Left lobe of liver (tissue), 2 donors: ENCODE data around the gene PICALM. TPM values are rescaled to one million over a fixed set of nuclear protein-coding genes. Genes with fewer than 3 reads are reported as not detected.
A peak's percentile ranks its signal among the peaks of the same experiment; 100 is the strongest.
"Not testable (repeated sequence)": the region's sequence is repeated elsewhere in the genome, so short reads cannot be mapped to it uniquely, and the experiment has no call there.

Source experiments
- ATAC-seq: fragments of 200-7000 bp; cut with Tn5 transposase; one replicate; pipeline ENCODE4 v1.9.1; 2020; ENCODE audit warnings: mild to moderate bottlenecking, moderate library complexity
- DNase-seq: peaks from one replicate; pipeline ENCODE4 v3.0.0-alpha.2; 2020; ENCODE audit warnings: low spot score
- total RNA-seq: library from RNA; stranded (reverse); gene quantifications from one replicate; pipeline ENCODE4 v1.2.1, GENCODE V29; 2021
- donor health status: DM: no; HTN: no; CAD: no; lungs with moderate emphysema.
- donor health status: DM: no; HTN: yes; CAD: no.

PICALM gene
- total RNA-seq, 1 donor from 2014 or later: 70.9 TPM

DNA sequence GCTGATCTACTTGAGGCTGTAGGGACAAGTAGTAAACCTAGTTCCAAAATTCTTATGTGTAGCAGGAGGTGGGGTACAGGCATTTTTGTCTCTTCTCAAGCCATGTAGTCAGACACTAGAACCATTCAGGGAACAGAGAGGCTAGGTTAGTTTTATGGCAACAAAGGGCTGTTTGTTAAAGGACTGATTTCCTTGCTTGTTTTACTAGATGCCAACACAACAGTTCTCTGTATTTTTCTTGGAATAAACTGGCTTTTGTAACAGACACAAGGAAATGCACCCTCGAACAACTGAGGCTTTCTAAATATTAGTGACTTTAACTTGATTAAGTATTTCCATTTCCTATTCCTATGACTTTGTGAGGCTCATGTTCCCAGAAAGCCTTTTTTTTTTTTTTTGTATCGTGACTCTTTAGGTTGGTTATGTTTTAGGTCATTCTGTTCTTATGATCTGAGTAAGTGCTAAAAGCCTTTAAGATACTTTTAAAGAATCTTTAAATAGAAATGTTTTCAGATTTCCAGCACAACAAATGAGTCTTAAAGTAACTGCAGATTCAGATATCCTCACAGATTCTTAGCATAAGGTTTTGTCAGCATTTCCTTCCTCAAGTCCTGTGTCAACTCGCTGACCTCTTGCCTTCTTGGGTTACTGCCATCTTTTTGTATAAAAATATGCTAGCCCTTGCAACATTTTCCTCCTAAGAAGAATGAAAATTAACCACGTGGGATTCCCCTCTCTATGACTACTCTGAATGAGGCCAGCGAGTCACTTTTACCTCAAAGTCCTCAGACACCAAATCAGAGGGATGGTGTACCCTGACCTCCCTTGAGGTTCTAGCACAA lies 121.2 kb downstream of the PICALM start:
- DNase-seq (no peak), ATAC-seq (peak; percentile 50)

DNA sequence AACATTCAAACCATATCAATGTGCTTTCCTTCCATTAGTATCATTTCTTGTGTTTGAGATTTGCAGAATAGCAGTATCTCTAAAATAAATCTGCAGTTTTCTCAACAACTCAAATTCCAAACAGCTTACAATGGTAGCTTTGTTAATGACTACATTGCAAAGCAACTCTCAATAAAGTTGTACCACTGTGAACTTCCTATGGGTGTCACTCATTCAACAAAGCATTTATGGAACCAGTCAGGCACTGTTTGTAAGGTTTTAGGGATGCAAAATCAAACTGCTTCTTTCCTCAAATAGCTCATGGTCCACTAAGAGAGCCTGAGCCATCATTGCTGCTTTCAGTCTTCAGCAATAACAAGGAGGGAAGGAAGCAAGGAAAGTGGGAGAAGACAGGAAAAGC lies 122.7 kb downstream of the PICALM start:
- ATAC-seq: no peak

DNA sequence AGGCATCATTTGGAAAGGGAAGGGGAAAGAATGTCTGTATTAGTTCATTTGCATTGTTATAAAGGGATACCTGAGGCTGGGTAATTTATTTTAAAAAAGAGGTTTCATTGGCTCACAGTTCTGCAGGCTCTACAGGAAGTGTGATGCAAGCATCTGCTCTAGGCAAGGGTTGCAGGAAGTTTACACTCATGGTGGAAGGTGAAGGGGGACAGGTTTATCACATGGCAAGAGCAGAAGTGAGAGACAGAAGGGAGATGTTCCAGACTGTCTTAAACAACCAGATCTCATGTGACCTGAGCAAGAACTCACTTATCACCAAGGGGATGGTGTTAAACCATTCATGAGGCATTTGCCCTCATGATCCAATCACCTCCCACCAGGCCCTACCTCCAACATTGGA lies 123.1 kb downstream of the PICALM start:
- DNase-seq (no peak), ATAC-seq (no peak)

More for the DNA sequence above, 122.7 kb downstream of the PICALM start:
- no peak for DNase-seq

DNA sequence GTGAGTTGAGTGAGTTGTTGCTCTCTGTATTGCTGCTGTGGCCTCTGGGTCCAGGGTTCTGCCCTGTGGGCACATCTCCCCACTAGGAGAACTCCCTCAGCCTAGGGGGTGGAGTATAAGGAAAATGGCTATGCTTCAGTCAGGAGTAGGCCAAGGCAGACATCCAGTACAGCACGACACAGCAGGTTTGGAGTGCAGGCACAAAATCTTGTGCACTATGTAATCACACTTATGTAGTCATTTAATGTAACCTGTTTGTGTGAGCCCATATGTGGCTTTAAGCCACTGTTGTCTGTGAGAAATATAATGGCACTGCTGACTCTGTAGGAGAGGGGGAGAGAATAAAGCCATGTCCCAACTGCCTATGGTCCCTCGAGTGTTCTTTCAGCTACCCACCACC lies 123.6 kb downstream of the PICALM start:
- ATAC-seq: no peak
- DNase-seq: no peak

DNA sequence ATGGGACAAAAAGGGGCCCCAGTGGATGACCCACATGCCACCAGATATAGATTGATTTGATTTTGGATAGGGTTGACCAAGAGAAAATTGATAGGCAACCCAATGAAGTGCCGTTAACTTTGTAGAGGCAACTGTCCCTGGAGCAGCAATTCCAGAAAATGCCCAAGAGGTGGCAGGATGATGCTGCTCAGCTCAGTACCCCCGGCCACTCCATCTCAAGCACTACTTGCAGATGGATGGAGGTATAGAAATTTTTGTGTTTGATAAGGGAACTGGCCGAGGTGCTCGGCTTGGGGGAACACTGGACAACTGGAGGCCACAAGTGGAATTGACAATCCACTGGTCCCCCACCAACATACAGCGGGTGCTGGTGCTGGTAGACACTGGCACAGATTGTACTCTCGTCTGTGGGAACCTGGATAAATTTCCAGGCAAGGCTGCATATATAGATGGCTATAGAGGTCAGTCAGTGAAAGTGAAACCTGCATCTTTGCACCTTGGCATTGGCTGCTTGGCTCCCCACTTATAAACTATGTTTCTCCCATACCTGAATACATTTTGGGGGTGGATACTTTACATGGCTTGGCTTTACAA lies 127.4 kb downstream of the PICALM start:
- ATAC-seq (peak; percentile 85), DNase-seq (peak; percentile 53)

DNA sequence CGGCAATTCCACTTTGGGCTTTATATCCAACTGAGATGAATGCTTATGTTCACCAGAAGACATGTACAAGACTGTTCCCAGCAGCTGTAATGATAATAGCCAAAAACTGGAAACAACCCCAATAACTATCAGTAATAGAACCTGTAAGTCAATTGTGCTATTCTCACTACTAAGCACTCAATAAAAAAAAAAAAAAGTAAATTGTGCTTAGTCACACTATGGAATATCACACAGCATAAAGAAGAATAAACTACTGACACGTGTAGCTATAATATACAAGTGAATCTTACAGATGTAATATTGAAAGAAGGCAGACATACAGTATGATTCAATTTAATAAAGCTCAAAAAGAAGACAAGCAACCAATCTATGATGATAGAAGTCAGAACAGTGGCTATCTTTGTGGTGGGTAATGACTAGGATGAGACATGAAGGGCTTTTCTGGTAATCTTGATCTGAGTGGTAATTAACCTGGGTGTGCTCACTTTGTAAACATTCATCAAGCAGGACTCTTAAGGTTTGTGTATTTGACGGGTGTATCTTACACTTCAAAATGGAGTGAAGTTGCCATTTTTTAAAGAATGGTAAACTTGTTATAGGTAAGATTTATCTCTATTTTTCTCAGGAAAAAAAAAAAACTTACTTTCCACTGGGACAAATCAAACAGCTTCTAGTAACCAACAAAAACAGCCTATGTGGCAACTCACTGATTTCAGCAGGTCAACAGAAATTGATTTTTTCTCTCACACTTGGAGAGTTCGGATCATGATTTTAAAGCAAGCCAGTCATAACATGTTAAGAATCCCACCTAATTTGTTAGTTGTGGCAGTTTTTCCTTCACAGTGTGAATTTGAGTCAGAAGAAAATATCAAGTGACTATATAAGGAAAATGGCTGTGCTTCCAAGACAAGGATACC lies 129.5 kb downstream of the PICALM start:
- ATAC-seq (peak; percentile 66), DNase-seq (no peak)

DNA sequence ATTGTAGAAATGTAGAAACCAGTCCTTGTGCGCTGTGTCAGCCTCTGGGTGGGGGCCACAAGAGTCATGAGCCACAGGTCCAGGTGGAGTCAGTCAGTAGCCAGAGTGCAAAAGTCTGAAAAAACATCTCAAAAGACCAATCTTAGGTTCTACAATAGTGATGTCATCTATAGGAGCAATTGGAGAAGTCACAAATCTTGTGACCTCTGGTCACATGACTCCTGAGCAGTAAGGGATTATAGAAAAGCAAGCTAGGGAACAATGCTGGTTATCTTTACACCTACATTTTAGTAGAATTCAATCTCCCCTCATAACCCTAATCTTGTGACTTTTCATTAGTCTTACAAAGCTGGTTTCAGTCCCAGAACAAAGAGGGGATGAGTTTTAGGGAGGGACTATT lies 131.0 kb downstream of the PICALM start:
- DNase-seq (no peak), ATAC-seq (no peak)

DNA sequence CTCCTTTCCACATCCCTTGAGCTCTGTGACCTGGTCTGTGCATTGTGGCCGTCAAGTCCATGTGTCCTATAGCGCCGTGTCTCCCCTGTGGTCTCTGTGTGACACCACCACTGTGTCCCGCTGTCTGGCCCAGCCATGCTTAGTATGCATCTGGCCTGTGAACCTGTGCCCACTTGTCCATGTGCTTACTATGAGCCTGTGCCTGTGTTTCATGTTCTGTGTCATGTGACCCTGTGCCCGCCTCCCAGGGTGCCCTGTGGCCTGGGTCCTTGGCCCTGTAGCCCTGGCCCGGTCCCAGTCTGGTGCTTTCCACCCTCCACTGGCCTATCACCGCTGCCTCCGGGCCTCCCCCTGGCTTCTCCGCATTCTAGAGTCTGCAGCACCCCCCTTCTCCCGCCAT lies 133.1 kb downstream of the PICALM start:
- peak; percentile 47 for ATAC-seq
- DNase-seq: no peak

DNA sequence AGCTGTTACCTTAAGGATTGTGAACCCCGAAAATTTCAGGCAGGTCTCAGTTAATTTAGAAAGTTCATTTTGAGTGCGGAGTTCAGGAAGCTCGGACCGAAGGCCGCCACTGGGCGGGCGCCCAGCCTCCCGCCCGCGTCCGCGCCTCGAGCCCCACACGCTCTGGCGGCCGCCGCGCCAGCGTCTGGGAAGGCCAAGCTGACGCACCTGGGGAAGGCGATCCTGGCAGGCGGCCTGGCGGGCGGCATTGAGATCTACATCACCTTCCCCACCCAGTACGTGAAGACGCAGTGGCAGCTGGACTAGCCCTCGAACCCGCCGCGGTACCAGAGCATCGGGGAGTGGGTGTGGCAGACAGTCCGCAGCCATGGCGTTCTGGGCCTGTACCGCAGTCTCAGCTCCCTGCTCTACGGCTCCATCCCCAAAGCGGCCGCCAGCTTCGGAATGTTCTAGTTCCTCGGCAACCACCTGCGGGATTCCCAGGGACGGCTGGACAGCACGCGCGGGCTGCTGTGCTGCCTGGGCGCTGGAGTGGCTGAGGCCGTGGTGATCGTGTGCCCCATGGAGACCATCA lies 134.2 kb downstream of the PICALM start:
- ATAC-seq (no peak), DNase-seq (no peak)

DNA sequence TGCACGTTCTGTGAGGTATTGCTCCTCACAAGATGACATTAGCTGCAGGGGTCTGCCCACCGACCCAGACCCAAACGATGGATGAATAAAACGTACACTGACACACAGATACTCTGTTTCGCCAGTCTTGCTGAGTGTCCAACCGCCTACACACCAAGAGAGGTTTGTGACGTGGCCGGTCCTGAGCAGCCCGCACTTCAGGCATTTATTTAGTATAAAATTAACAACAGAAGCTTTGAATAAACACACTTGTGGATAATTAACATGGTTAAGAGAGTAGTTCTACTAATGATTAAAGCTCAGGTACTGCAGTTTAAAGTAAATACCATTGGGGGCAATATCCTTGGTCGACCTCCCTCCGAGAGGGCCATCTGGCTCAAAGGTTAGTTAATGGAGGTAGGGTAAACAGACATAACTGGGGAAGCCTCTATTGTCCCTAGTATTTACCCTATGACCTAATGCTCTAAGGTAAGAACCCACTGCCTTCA lies 138.0 kb downstream of the PICALM start:
- DNase-seq: peak; percentile 60
- peak; percentile 79 for ATAC-seq

DNA sequence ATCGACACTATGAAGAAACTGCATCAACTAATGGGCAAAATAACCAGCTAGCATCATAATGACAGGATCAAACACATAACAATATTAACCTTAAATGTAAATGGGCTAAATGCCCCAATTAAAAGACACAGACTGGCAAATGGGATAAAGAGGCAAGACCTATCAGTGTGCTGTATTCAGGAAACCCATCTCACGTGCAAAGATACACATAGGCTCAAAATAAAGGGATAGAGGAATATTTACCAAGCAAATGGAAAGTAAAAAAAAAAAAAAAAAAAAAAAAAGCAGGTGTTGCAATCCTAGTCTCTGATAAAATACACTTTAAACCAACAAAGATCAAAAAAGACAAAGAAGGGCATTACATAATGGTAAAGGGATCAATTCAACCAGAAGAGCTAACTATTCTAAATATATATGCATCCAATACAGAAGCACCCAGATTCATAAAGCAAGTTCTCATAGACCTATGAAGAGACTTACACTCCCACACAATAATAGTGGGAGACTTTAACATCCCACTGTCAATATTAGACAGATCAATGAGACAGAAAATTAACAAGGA lies 142.2 kb downstream of the PICALM start:
- not testable (repeated sequence) for ATAC-seq, DNase-seq

DNA sequence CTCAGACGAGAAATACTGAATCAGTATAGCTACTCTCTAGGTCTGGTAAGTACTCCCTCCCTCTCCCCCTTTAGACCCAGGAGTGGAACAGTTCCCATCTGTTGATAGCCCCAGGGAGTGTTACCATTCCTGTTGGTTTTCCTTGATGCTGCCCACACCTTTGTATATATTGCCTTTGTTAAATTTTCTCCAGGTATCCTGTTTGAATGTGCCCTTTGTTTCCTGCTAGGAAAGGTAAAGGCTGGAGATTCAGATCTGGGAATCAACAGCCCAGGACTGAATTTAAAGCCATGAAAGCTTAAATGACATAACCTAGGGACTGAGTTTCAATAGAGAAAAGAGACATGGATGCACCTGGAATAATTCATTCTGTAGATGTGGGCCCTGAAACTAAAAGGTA lies 145.4 kb downstream of the PICALM start:
- no peak for DNase-seq
- ATAC-seq: no peak

DNA sequence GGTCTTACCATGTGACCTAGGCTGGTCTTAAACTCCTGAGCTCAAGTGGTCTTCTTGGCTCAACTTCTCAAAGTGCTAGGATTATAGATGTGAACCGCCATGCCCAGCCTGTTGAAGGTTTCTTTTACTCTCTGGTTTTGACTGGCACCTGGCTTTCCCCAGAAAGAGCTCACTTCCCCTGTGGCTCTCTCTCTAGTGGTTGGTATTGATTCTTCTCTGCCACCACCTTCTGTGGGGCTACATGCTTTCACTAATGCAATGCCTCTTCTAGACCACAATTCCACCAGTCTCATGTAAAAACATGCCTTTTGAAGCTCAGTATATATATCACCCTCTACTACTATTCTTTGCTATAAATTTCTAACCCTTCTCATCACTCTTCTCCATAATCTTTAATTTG lies 146.5 kb downstream of the PICALM start:
- ATAC-seq (no peak), DNase-seq (no peak)

DNA sequence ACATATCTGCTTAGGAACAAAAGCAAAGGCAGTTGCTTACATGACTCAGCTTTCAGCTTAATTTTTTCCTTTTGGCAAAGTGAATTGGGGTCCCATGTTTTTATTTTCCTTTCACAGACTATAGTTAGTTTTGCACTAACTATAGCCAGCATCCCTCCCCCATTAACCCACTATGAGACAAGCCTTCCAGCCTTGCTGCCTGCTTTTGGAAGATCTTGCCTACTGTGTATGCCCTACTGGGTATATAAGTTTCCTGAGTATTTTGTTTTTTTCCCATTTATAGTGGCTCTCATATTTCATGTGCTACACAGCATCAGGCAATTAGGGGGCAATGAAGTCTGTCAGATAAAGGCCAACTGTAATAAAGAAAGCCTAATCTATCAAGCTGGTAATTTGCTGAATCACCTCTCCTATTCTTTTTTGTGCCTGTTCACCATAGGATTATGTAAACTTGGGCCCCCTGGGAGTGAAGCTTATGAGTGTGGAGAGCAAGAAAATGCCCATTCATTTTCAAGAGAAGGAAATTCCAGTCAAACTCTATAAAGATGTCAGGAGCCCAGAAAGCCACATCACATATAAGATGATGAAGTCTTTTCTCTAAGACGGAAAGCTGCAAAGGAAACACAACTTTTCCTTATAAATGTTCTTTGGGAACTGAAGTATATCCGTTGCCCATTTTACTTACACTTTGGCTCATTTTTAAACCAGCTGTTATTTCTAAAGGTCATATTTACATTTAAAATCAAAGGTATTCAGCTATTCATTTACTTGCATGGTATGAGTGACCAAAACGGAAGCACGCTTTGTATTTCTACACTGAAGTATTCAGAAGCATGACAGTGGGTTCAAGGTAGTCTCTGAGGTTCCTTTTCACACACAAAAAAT lies 149.7 kb downstream of the PICALM start:
- ATAC-seq: no peak
- DNase-seq: no peak

DNA sequence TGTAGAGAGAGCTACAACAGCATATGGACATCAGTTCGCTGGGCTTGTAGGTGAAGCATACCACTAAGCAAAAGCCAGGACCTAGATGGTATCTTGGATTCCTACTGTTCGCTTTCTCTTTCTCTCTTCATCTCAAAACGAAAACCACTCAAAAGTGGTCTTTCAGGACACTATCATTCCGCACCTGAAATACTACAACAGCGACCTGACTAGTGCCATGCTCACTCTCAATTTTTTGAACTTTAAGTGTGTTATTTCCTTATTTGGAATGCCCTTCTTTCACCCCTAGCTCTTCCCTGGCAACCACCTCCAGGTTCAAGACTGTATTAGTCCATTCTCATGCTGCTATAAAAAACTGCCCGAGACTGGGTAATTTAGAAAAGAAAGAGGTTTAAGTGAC lies 154.5 kb downstream of the PICALM start:
- ATAC-seq (no peak), DNase-seq (no peak)

DNA sequence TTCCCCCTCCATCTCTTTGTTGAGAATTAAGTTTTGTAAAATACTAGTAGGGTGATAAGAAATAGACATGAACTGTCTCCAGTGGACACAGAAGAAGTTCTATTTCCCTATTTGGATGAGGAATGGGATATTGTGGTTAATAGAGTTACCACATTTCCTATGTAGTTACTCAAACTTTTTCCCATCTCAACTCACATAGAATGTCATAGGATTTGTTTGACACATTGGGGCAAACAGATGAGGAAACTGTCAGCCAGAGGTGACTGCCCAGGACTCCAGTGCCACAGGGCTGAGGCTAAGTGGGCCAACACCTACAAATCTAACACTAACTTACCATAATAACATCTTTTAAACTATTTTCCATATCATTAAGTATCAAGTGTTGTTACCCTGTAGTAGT lies 155.4 kb downstream of the PICALM start:
- no peak for DNase-seq
- ATAC-seq: no peak

DNA sequence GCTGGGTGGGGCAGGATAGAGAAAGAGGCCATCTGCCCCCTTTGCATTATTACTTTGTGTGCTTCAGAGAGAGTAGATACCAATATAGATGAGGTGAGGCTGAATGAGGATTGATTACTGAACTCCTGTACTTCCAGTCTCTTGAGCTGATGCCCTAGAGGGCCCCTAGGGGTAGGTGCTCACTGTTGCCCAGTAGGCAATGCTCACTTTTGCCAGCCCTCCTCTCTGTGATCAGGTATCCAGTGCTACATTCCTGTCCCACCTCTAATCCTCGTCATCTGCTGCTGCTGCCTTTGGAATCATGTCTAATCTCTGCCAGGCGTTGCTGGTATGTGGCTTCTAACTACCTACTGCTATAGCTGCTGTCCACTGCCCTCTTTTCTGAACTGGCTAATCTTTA lies 156.5 kb downstream of the PICALM start:
- DNase-seq (no peak), ATAC-seq (no peak)
